GM18526 (cell line): ENCODE data around the gene BRD9.

ENCODE experiments used
- POLR2A ChIP-seq: IDR thresholded peaks from 3 replicates; pipeline ENCODE4 v1.6.1; 2011; ENCODE audit not compliant: insufficient read length; ENCODE audit errors: extremely low read depth

Gene BRD9

DNA sequence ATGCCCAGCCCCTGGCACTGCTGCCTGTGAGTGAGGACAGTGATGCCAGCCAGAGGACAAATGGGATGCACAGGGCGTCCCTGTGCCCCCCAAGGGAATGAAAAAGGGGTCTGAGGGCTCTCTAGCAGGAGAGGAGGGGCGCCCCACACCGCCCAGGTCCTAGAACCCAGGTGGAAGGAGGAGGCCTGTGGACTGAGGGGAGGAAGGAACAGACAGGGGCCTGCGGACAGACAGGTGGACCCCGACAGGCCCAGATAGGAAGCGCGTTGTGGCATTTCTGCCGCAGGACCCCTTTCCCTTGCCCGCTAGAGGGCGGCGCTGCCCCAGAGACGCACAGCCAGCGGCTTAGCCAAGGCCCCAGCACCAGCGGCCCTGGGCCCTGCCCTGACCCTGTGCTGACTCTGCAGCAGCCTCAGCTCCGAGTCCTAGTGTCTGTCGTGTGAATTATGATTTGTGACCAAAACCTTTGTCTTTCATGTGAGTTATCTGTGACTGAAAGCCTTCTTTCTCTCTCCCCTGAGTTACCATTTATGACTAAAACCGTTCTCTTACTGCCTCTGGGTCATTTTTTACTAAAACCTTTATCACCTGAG is 30.8 kb upstream of the BRD9 start:
- no peak for TF ChIP-seq POLR2A

DNA sequence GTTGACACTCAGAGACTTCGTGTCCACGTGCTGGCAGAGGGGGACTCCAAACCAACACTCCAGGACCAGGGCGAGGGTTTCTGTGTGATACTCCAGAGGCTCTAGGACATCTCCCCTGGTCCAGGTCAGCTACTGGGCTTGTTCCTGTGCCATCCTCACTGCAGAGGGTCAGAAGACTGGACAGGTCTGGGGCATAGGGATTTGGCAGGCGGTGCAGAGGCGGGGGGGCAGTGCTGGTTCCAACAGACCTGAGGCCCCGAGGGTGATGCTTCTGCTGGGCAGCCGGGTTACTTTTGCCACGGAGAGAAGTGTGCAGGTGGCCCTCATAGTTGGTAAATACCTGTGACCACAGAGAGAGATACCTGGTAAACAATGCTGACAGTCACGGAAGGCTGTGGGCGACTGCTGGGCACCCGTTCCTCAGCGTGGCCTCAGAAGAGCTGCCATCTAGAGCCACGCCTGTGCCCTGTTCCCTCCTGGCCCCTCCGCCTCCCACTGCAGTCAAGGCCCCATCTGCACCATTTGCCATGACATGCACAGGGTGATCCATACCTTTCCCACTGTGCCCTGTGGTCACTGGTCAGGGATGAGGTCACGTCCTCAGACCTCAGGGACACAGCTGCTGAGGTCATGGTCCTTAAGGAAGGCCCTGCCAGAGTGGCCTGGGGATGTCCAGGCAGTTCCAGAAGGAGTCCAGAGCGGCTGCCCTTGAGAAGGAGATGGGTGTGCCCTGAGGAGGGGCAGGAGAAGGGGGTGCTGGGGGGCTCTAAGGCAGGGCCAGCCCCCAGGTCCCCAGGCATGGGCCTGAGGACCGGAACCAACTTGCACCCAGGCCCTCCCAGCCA is 30.1 kb upstream of the BRD9 start:
- no peak for TF ChIP-seq POLR2A

DNA sequence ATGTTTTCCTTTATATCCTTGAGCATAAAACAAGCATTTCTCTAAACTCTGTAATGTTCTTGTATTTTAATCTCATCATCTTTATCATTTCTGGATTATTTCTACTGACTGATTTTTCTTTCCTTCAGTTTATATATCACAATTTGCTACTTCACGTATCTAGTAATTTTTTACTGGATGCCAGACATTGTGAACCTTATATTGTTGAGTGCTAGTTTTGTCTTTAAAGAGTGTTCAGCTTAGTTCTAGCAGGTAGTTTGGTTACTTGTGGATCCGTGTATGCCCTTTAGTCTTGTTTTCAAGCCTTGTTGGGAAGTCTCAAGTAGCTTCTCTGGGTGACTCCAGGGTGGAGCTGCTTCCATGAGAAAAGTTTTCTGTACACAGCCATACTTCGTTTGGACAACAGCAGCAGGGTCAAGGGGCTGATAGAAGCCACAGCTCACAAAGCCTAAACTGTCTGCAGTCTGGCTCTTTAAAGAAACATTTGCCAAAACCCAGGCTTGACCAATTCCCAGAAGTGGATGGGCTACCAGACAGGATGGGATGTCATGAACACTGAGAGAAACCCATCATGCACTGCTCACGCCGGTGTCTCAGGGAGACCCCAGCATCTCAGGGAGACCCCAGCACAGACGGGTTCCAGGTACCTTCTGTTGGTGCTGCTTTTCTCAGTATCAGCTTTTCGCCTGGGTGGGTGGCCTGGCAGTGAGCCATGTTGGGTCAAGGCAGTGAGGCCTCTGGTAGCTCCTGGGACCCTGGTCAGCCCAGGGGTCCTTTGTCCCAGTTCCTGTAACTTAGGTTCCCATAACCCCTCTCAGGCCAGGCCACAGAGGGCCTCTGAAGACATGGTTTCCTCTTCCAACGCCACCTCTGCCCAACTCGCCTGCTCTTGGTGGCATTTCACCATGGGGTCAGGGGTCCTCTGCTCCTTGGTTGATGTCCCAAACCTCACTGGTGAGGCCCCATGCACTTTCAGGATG is 29.1 kb upstream of the BRD9 start:
- no peak for TF ChIP-seq POLR2A

DNA sequence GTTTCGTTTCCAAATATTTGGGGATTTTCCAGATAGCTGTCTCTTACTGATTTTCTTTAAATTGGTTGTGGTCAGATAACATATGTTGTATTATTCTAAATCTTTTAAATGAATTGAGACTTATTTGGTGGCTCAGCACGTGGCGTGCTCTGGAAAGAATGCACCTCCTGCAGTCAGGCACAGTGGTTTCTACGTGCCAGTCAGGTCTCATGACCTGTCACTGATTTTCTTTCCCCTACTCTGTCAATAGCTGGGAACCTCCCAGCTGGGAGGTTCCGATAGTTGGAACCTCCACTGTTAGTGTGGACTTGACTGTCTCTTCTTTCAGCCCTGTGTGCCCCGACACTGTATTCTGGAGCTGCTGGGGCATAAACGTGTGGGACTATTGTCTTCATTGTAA is 27.7 kb upstream of the BRD9 start:
- no peak for TF ChIP-seq POLR2A

DNA sequence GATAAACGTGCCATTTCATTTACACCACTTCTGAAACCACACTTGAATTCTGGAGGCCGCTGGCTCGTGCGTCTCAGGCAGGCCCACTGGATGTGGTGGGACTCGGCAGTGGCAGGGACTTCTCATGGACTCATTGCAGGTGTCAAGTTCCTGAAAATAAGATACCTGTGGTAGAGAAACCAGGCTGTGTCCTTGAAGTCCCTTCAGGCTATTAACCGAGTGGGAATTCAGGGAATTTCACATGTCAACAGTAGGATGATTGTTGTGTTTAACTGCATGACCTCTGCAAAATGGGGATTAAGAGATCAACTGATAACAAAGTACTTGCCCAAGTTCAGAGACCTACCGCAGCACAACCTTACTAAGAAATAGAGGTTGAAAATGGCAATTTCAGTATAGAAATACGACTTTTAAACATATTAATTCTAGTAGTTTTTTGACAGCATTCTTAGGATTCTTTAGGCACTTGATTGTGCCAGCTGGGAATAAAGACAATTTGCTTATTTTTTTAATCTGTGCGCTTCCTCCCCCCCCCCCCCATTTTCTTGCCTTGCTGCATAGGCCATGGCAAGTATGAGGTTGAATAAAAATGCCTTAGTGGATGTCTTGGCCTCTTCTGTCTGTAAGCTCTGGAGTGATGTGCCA is 26.9 kb upstream of the BRD9 start:
- no peak for TF ChIP-seq POLR2A

DNA sequence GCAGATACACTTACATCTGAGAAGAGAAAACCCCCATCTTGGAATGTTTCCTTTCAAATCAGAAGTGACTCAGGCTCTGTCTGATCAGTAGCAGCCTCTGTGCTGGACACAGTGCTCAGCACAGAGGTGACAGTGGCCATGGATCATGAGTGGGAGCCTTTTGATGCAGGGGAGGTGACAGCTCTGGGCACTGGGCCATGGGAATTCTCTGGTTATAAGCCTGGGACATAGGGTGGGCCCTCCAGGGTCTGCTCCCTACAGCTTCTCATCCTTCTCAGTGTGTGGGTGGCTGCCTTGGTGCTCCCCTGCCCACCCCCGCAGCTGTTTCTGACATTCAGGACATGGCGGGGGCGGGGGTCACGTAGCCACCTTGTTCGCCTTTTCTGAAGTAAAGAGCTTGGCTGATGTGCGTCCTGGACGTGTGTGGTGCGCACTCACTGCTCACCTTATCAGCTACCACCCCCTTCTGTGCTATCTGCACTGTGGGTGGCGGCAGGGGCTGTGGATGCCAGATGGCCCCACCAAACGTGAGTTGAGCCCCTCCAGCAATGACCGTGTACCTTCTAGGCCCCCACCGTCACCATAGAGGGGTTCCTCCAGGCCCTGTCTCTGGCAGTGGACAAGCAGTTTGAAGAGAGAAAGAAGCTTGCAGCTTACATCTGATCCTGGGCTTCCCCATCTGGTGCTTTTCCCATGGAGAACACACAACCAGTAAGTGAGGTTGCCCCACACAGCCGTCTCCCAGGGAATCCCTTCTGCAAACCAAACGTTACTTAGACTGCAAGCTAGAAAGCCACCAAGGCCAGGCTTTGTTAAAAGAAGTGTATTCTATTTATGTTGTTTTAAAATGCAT is 24.1 kb upstream of the BRD9 start:
- no peak for TF ChIP-seq POLR2A

DNA sequence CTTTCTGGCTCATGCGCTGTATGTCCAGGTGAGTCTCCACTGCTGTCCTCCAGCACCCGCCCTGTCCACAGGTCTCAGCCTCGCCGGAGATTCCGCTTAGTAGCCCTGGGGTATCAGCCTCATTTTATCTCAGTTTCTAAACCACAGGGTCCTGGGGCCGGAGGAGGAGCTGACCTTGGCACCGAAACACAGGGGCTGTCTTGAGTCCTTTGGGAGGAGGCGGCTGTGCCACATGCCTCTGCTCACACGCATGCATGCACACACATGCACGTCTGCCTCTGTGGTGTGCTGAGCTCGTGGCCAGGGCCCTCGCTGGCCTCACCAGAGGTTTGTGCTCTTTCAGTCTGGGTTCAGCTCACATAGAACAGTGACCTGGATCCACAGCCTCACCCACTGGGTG is 23.3 kb upstream of the BRD9 start:
- no peak for TF ChIP-seq POLR2A

DNA sequence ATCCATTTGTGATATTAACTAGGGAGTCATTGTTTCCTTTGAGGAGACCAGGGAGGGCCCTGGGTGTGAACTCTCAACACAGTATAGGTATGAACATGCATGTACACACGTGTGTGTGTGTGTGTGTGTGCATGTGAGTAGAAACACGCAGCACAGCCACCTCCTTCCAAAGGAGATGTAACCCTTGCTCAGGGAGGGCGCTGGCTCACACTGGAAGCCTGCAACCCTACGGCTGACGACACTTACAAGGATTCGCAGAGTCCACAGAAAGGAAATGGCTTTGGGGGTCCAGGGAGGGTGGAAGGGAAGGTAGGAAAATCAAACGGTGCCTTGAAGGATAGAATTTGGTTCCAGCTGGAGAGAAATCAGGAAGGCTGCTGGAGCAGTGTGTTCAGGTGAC is 22.0 kb upstream of the BRD9 start:
- no peak for TF ChIP-seq POLR2A

DNA sequence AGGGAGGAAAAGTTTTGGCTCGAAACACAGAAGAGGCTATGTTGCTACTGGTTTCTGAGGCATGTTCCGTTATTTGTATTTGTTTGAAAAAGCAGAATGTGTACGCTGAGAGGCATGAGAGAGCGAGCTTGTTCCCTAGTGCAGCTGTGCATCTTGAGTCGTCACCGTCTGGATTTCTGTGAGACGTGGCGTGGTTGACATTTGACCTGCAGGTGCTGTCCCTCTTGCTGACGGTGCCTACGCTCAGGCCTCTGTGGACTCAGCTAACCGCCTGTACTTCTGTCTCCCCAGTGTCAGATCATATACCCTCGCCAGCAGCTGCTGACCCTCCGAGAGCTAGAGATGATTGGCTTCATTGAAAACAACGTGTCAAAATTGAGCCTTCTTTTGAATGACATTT is 21.6 kb upstream of the BRD9 start:
- no peak for TF ChIP-seq POLR2A

DNA sequence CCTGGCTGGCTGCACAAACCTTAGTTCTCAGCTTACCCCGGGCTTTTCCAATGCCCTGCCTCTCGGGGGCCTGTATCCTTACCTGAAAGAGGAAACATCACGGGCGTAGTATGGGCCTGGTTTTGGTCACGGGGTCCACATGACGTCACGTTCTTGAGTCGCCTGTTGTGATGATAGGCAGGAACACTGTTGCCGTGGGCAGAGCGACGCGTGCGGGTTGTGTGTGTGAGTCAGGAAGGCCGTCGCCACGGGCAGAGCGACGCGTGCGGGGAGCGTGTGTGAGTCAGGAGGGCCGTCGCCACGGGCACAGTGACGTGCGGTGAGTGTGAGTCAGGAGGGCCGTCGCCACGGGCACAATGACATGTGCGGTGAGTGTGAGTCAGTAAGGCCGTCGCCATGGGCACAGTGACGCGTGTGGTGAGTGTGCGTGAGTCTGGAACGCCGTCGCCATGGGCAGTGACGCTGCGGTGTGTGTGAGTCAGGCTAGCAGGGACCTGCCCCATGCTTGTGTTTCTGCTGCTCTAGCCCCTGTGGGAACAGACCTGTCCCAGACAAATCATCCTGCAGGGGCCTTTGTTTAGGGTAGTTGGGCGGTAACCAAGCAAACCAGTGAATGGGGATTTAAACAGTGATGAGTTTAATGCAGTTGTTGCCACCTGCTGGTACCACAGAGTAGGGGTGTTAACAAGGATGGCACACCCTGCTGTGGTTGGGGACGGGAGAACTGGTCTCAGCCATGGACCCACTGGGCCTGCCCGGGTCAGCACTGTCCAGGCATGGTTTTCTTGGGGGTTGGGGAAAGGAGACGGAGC is 19.9 kb upstream of the BRD9 start:
- TF ChIP-seq POLR2A = no peak

DNA sequence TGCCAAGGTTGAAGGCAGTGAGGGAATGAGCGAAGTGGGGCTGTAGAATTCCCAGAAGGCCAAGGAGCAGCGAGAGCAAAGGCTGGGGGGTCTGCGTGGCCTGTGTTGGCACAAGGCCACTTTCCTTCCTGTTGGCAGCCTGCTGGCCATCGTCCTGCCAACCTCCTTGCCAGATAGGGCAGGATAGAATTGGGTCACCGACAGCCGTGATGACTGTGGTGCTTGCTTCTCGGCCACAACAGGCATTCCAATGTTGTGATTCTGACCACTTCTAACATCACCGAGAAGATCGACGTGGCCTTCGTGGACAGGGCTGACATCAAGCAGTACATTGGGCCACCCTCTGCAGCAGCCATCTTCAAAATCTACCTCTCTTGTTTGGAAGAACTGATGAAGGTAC is 19.0 kb upstream of the BRD9 start:
- TF ChIP-seq POLR2A = no peak

DNA sequence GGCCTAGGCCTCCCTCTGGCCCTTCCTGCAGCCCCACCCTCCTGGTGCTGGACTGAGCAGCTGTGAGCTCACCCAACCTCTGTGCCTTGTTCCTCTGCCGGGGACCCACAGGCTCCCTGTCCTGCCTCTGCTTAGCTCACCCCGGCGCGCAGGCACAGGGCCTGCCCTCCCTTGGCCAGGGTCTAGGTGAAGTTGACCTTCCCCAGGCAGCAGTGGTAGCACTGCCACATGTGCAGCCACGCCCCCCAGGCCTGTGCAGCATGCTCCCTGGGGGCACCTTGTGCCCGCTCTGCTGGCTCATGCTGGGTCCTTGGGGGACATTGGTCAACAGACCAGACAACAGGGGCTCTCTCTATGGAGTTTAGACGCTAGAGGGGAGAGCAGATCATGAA is 18.2 kb upstream of the BRD9 start:
- TF ChIP-seq POLR2A = no peak

DNA sequence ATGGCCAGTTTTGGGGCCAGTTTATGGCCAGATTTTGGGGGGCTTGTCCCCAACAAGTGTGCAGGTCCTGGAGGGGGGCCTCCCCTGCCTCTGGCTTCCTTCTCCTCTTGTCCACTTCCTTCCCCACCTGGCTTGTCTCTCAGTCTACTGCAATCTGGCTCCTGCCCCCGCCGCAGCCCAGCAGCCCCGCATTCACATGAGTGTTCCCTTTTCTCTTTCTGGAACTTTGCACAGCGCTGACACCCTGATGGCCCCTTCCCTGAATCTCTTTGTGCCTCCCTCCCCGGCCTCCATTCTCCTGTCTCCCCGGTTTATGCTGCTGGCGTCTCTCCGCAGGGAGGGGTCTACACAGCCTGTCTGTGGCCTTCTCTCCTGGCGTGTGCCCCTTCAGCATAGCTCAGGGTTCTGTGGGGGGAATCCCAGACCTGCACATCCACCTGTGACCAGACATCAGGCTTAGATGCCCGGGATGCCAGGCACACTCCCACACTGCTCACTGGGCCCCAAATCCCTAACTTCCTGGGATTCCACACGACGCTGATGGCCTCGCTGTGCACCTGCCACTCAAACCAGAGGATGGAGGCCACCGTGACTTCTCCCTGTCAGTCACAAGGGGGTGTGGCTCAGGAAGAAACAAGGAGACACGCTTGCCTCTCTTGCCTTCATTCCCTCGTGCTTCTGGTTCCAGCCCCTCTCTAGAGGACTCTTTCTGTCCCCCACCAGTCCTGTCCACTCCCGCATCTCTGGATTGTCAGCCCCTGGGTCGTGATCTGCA is 17.6 kb upstream of the BRD9 start:
- no peak for TF ChIP-seq POLR2A
